Neural cell (in vitro differentiated cells): ENCODE results near the gene JCHAIN. TPM values are rescaled to one million over a fixed set of nuclear protein-coding genes. Genes with fewer than 3 reads are reported as not detected.

ENCODE experiments used
- H2AFZ ChIP-seq: fragments of 200-600, 300-800 bp; sonication (generic), shearing (Covaris generic); 2 replicates; pipeline ENCODE4 v1.6.0; 2014; ENCODE audit warnings: low read depth, mild to moderate bottlenecking, antibody characterized with exemption, low read length, moderate library complexity
- H3F3A ChIP-seq: fragments of 200-600 bp; shearing (Covaris generic); 2 replicates; pipeline ENCODE4 v1.6.1; 2016; ENCODE audit warnings: mild to moderate bottlenecking, moderate library complexity, mixed read lengths, antibody characterized with exemption, low read length; ENCODE audit not compliant: insufficient read depth, poor library complexity, severe bottlenecking
- H3K27ac ChIP-seq: fragments of 200-600, 300-800 bp; sonication (generic), shearing (Covaris generic); 2 replicates; pipeline ENCODE4 v1.5.1; 2014; ENCODE audit warnings: mild to moderate bottlenecking, low read length, moderate library complexity
- H3K27me3 ChIP-seq: fragments of 300-800, 200-600 bp; sonication (generic), shearing (Covaris generic); 2 replicates; pipeline ENCODE4 v1.6.0; 2014; ENCODE audit warnings: mild to moderate bottlenecking, low read depth, low read length, moderate library complexity; ENCODE audit not compliant: insufficient read depth
- H3K36me3 ChIP-seq: fragments of 300-800, 200-600 bp; sonication (generic), shearing (Covaris generic); 2 replicates; pipeline ENCODE4 v1.5.1; 2014; ENCODE audit warnings: mild to moderate bottlenecking, antibody characterized with exemption, low read length, moderate library complexity; ENCODE audit not compliant: insufficient read depth
- H3K4me2 ChIP-seq: fragments of 300-800, 200-600 bp; sonication (generic), shearing (Covaris generic); 2 replicates; pipeline ENCODE4 v1.6.0; 2014; ENCODE audit warnings: mild to moderate bottlenecking, low read length
- H3K4me3 ChIP-seq: fragments of 300-800, 200-600 bp; sonication (generic), shearing (Covaris generic); 2 replicates; pipeline ENCODE4 v1.5.1; 2014; ENCODE audit warnings: mild to moderate bottlenecking, low read length, moderate library complexity
- H3K79me2 ChIP-seq: fragments of 200-600 bp; shearing (Covaris generic); replicated peaks from 2 replicates; pipeline ENCODE4 v1.6.0; 2014; ENCODE audit warnings: mild to moderate bottlenecking, low read length, moderate library complexity; ENCODE audit not compliant: insufficient read depth
- H3K9ac ChIP-seq: fragments of 300-800, 200-600 bp; sonication (generic), shearing (Covaris generic); 2 replicates; pipeline ENCODE4 v1.6.1; 2016; ENCODE audit warnings: mild to moderate bottlenecking, low read length, mixed read lengths
- H3K9me2 ChIP-seq: fragments of 200-600 bp; shearing (Covaris generic); 2 replicates; pipeline ENCODE4 v1.6.1; 2016; ENCODE audit warnings: mild to moderate bottlenecking, low read length, mixed read lengths; ENCODE audit not compliant: insufficient read depth
- H3K9me3 ChIP-seq: fragments of 200-600, 300-800 bp; sonication (generic), shearing (Covaris generic); 2 replicates; pipeline ENCODE4 v1.6.1; 2016; ENCODE audit warnings: mild to moderate bottlenecking, mixed run types, low read length, moderate library complexity, mixed read lengths
- H4K20me1 ChIP-seq: fragments of 200-600 bp; shearing (Covaris generic); 2 replicates; pipeline ENCODE4 v1.6.1; 2016; ENCODE audit warnings: mild to moderate bottlenecking, mixed run types; ENCODE audit not compliant: insufficient read depth
- CTCF ChIP-seq: fragments of 450-650 bp; IDR thresholded peaks from 2 replicates; pipeline ENCODE4 v1.5.1; 2014; ENCODE audit warnings: antibody characterized with exemption, mild to moderate bottlenecking, moderate library complexity; ENCODE audit not compliant: poor library complexity, severe bottlenecking
- EP300 ChIP-seq: fragments of 450-650 bp; conservative IDR thresholded peaks from 2 replicates; pipeline ENCODE4 v1.6.1; 2014; ENCODE audit warnings: antibody characterized with exemption, mild to moderate bottlenecking, moderate library complexity; ENCODE audit not compliant: poor library complexity, severe bottlenecking
- EZH2 ChIP-seq: fragments of 200-600, 300-800 bp; shearing (Covaris generic), sonication (generic); IDR thresholded peaks from 2 replicates; pipeline ENCODE4 v1.6.1; 2014; ENCODE audit warnings: antibody characterized with exemption, low read length, borderline replicate concordance, mild to moderate bottlenecking; ENCODE audit not compliant: insufficient read depth, poor library complexity, severe bottlenecking
- MXI1 ChIP-seq: fragments of 450-650 bp; conservative IDR thresholded peaks from 2 replicates; pipeline ENCODE4 v1.6.1; 2014; ENCODE audit warnings: antibody characterized with exemption, mild to moderate bottlenecking; ENCODE audit not compliant: poor library complexity, severe bottlenecking
- POLR2AphosphoS5 ChIP-seq: IDR thresholded peaks from 2 replicates; pipeline ENCODE4 v1.6.1; 2012
- RAD21 ChIP-seq: fragments of 450-650 bp; conservative IDR thresholded peaks from 2 replicates; pipeline ENCODE4 v1.6.1; 2014; ENCODE audit warnings: antibody characterized with exemption, mild to moderate bottlenecking, moderate library complexity
- SMC3 ChIP-seq: fragments of 450-650 bp; conservative IDR thresholded peaks from 2 replicates; pipeline ENCODE4 v1.6.1; 2014; ENCODE audit warnings: antibody characterized with exemption, mild to moderate bottlenecking, moderate library complexity; ENCODE audit not compliant: poor library complexity
- TAF1 ChIP-seq: IDR thresholded peaks from 2 replicates; pipeline ENCODE4 v1.6.1; 2012; ENCODE audit warnings: low read depth
- polyA plus RNA-seq: library from polyadenylated mRNA; depleted of rRNA; stranded (reverse); fragments of >200 nt; gene quantifications from 2 replicates; pipeline ENCODE4 v1.2.3, GENCODE V29; 2014
- TF ChIP-seq, protein P1 (sequence below): IDR thresholded peaks from 2 replicates; pipeline ENCODE4 v1.6.1; 2012; ENCODE audit warnings: borderline replicate concordance

Gene JCHAIN
- polyA plus RNA-seq, 1 donor from 2014 or later, result not detected

GRCh38 chr4:70632028-70632427 lies 34.3 kb downstream of the JCHAIN start:
- no peak for TF ChIP-seq MXI1
- no peak for TF ChIP-seq CTCF
- H3K4me3 ChIP-seq, result no peak overlapping the region
- H3K9me2 ChIP-seq, result no peaks in the 10 kb centered on the region
- H3K4me2 ChIP-seq, result no peak overlapping the region
- H3K9ac ChIP-seq, result no peak overlapping the region
- no peak overlapping the region for H2AFZ ChIP-seq
- H3K79me2 ChIP-seq, result no peaks in the 10 kb centered on the region
- no peaks in the 10 kb centered on the region for H3K27me3 ChIP-seq
- no peaks in the 10 kb centered on the region for H3F3A ChIP-seq
- H3K27ac ChIP-seq, result no peak overlapping the region
- H4K20me1 ChIP-seq, result no peaks in the 10 kb centered on the region
- no peaks in the 10 kb centered on the region for H3K9me3 ChIP-seq
- no peaks in the 10 kb centered on the region for H3K36me3 ChIP-seq

DNA sequence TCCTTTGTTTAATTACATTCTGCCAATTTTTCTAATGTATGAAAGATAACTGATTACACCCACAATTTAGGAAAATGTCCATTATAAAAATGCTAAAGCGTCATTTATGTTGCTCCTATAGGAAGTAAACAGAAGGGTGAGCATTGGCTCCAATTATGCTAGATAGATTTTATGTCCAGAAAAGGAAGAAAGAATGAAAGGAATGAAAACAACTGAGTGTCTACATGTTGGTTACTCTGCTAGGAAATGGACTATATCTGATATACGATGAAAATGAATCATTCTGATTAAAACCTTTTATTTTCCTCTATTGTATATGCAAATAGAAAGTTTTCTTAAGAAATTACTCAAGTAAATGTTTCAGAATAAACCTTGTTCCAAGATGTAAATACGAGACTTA lies 36.1 kb downstream of the JCHAIN start:
- Histone ChIP-seq H3K9ac (no peak overlapping the region), H2AFZ (no peak overlapping the region), H3K4me3 (no peak overlapping the region), H3K9me2 (no peaks in the 10 kb centered on the region), H4K20me1 (no peaks in the 10 kb centered on the region), H3F3A (no peaks in the 10 kb centered on the region), H3K9me3 (no peaks in the 10 kb centered on the region), H3K4me2 (no peak overlapping the region), H3K36me3 (no peaks in the 10 kb centered on the region), H3K27me3 (no peaks in the 10 kb centered on the region), H3K27ac (no peak overlapping the region), H3K79me2 (no peaks in the 10 kb centered on the region)
- TF ChIP-seq, protein P1, sequence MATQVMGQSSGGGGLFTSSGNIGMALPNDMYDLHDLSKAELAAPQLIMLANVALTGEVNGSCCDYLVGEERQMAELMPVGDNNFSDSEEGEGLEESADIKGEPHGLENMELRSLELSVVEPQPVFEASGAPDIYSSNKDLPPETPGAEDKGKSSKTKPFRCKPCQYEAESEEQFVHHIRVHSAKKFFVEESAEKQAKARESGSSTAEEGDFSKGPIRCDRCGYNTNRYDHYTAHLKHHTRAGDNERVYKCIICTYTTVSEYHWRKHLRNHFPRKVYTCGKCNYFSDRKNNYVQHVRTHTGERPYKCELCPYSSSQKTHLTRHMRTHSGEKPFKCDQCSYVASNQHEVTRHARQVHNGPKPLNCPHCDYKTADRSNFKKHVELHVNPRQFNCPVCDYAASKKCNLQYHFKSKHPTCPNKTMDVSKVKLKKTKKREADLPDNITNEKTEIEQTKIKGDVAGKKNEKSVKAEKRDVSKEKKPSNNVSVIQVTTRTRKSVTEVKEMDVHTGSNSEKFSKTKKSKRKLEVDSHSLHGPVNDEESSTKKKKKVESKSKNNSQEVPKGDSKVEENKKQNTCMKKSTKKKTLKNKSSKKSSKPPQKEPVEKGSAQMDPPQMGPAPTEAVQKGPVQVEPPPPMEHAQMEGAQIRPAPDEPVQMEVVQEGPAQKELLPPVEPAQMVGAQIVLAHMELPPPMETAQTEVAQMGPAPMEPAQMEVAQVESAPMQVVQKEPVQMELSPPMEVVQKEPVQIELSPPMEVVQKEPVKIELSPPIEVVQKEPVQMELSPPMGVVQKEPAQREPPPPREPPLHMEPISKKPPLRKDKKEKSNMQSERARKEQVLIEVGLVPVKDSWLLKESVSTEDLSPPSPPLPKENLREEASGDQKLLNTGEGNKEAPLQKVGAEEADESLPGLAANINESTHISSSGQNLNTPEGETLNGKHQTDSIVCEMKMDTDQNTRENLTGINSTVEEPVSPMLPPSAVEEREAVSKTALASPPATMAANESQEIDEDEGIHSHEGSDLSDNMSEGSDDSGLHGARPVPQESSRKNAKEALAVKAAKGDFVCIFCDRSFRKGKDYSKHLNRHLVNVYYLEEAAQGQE, result no peak
- no peak for TF ChIP-seq TAF1
- TF ChIP-seq RAD21, result no peak
- TF ChIP-seq EZH2, result no peak
- no peak for TF ChIP-seq POLR2AphosphoS5
- no peak for TF ChIP-seq SMC3
- TF ChIP-seq MXI1, result no peak
- no peak for TF ChIP-seq EP300
- no peak for TF ChIP-seq CTCF
